Effector memory CD8-positive, alpha-beta T cell (primary cell): ENCODE measurements around the gene ZC3H7B.

Experiments
- ATAC-seq: fragments of 150-1000 bp; cut with Tn5 transposase; replicated peaks from 2 replicates; pipeline ENCODE4 v1.10.0; 2021; ENCODE audit warnings: mild to moderate bottlenecking, moderate library complexity
- DNase-seq, 3 experiments: peaks; one replicate each; pipeline ENCODE4 v3.0.0; 2021
- H3K27ac Mint-ChIP-seq, 2 donors: one replicate each; pipeline ENCODE4 v1.8.0; 2022; ENCODE audit warnings: mild to moderate bottlenecking in 2 of 2, mixed read lengths in 2 of 2, moderate library complexity in 2 of 2
- H3K27me3 Mint-ChIP-seq, 2 donors: one replicate each; pipeline ENCODE4 v1.8.0; 2022; ENCODE audit warnings: mixed read lengths in 2 of 2
- H3K36me3 Mint-ChIP-seq: one replicate; pipeline ENCODE4 v1.8.0; 2022; ENCODE audit warnings: mild to moderate bottlenecking, moderate library complexity, mixed read lengths; ENCODE audit not compliant: insufficient read depth
- H3K4me1 Mint-ChIP-seq, 2 donors: one replicate each; pipeline ENCODE4 v1.8.0; 2022; ENCODE audit warnings: low read depth in 2 of 2, mixed read lengths in 2 of 2
- H3K4me3 Mint-ChIP-seq, 2 donors: one replicate each; pipeline ENCODE4 v1.8.0; 2022; ENCODE audit warnings: mild to moderate bottlenecking in 2 of 2, mixed read lengths in 2 of 2, moderate library complexity in 2 of 2
- H3K9me3 Mint-ChIP-seq, 2 donors: one replicate each; pipeline ENCODE4 v1.8.0; 2022; ENCODE audit warnings: mixed read lengths in 2 of 2

Gene ZC3H7B

GRCh38 chr22:41296826-41297667 lies 4.3 kb upstream of the ZC3H7B start:
- Mint-ChIP-seq H3K4me1 (peaks cover 5 to 6% of the 10 kb centered on the region in 2 donors), H3K9me3 (no peaks in the 10 kb centered on the region), H3K36me3 (peaks cover 4% of the 10 kb centered on the region), H3K4me3 (no peak overlapping the region), H3K27me3 (no peaks in the 10 kb centered on the region), H3K27ac (peak overlapping the region in 1 of 2 donors; percentile 30)
- ATAC-seq = no peak
- no peak for DNase-seq

GRCh38 chr22:41300661-41301060 lies 664 bp upstream of the ZC3H7B start:
- DNase-seq (no peak), ATAC-seq (no peak)
- Mint-ChIP-seq H3K27me3 (no peaks in the 10 kb centered on the region), H3K36me3 (peaks cover 15% of the 10 kb centered on the region), H3K4me1 (peaks cover 22 to 29% of the 10 kb centered on the region in 2 donors), H3K9me3 (no peaks in the 10 kb centered on the region), H3K27ac (peak overlapping the region; percentile 88 to 90), H3K4me3 (peak overlapping the region; percentile 78 to 84)

GRCh38 chr22:41302021-41302767 lies 869 bp downstream of the ZC3H7B start:
- Mint-ChIP-seq H3K9me3 (no peaks in the 10 kb centered on the region), H3K27ac (peak overlapping the region; percentile 90 to 94), H3K4me1 (peaks cover 25 to 30% of the 10 kb centered on the region in 2 donors), H3K27me3 (no peaks in the 10 kb centered on the region), H3K4me3 (peak overlapping the region; percentile 78 to 84), H3K36me3 (peaks cover 19% of the 10 kb centered on the region)
- DNase-seq (peak in 1 of 3 experiments; percentile 5), ATAC-seq (no peak)

- H3K27ac Mint-ChIP-seq = peak overlapping the region; percentile 90 to 94
These were observed 1.5 kb downstream of the ZC3H7B start for GRCh38 chr22:41302811-41303210.

GRCh38 chr22:41305646-41306045 lies 4.3 kb downstream of the ZC3H7B start:
- Mint-ChIP-seq H3K36me3 (peaks cover 27% of the 10 kb centered on the region), H3K27me3 (no peaks in the 10 kb centered on the region), H3K27ac (peak overlapping the region; percentile 65 to 76), H3K4me3 (no peak overlapping the region), H3K9me3 (no peaks in the 10 kb centered on the region), H3K4me1 (peaks cover 36 to 44% of the 10 kb centered on the region in 2 donors)
- DNase-seq (no peak), ATAC-seq (no peak)

More at GRCh38 chr22:41302811-41303210, 1.5 kb downstream of the ZC3H7B start:
- H3K9me3 Mint-ChIP-seq = no peaks in the 10 kb centered on the region
- H3K4me3 Mint-ChIP-seq = peak overlapping the region; percentile 78 to 84
- H3K27me3 Mint-ChIP-seq = no peaks in the 10 kb centered on the region
- DNase-seq (no peak), ATAC-seq (no peak)
- H3K36me3 Mint-ChIP-seq = peaks cover 21% of the 10 kb centered on the region
- peaks cover 29 to 35% of the 10 kb centered on the region in 2 donors for H3K4me1 Mint-ChIP-seq

- ATAC-seq (no peak), DNase-seq (no peak)
- Mint-ChIP-seq H3K4me1 (peaks cover 31 to 42% of the 10 kb centered on the region in 2 donors), H3K36me3 (peaks cover 18% of the 10 kb centered on the region), H3K9me3 (no peaks in the 10 kb centered on the region), H3K4me3 (no peak overlapping the region), H3K27me3 (no peaks in the 10 kb centered on the region), H3K27ac (peak overlapping the region; percentile 19 to 87)
These were observed 6.7 kb downstream of the ZC3H7B start for GRCh38 chr22:41308054-41308453.

- H3K4me1 Mint-ChIP-seq = peaks cover 28 to 38% of the 10 kb centered on the region in 2 donors
- H3K9me3 Mint-ChIP-seq = no peaks in the 10 kb centered on the region
- ATAC-seq = no peak
- peak overlapping the region; percentile 10 to 87 for H3K27ac Mint-ChIP-seq
- no peaks in the 10 kb centered on the region for H3K27me3 Mint-ChIP-seq
- DNase-seq = no peak
- H3K4me3 Mint-ChIP-seq = no peak overlapping the region
- peaks cover 17% of the 10 kb centered on the region for H3K36me3 Mint-ChIP-seq
These were observed 7.2 kb downstream of the ZC3H7B start for GRCh38 chr22:41308544-41308947.

GRCh38 chr22:41310336-41310735 lies 9.0 kb downstream of the ZC3H7B start:
- H3K27ac Mint-ChIP-seq = no peak overlapping the region
- DNase-seq = no peak

GRCh38 chr22:41311487-41311886 lies 10.2 kb downstream of the ZC3H7B start:
- ATAC-seq = no peak
- DNase-seq = no peak
- Mint-ChIP-seq H3K9me3 (no peaks in the 10 kb centered on the region), H3K4me3 (no peak overlapping the region), H3K4me1 (peaks cover 18 to 28% of the 10 kb centered on the region in 2 donors), H3K27ac (peak overlapping the region in 1 of 2 donors; percentile 5), H3K27me3 (no peaks in the 10 kb centered on the region), H3K36me3 (peaks cover 16% of the 10 kb centered on the region)

More at GRCh38 chr22:41310336-41310735, 9.0 kb downstream of the ZC3H7B start:
- Mint-ChIP-seq H3K9me3 (no peaks in the 10 kb centered on the region), H3K36me3 (peaks cover 12% of the 10 kb centered on the region), H3K4me1 (peaks cover 22 to 26% of the 10 kb centered on the region in 2 donors), H3K4me3 (no peak overlapping the region), H3K27me3 (no peaks in the 10 kb centered on the region)
- ATAC-seq = no peak

GRCh38 chr22:41314821-41315220 lies 13.5 kb downstream of the ZC3H7B start:
- Mint-ChIP-seq H3K27me3 (no peaks in the 10 kb centered on the region), H3K27ac (no peak overlapping the region), H3K4me3 (no peak overlapping the region), H3K36me3 (peaks cover 16% of the 10 kb centered on the region), H3K9me3 (no peaks in the 10 kb centered on the region), H3K4me1 (peaks cover 7 to 18% of the 10 kb centered on the region in 2 donors)
- DNase-seq = no peak
- ATAC-seq = no peak

- DNase-seq (no peak), ATAC-seq (no peak)
- Mint-ChIP-seq H3K36me3 (peaks cover 18% of the 10 kb centered on the region), H3K9me3 (no peaks in the 10 kb centered on the region), H3K27ac (no peak overlapping the region), H3K27me3 (no peaks in the 10 kb centered on the region), H3K4me3 (no peak overlapping the region), H3K4me1 (peaks cover 7 to 20% of the 10 kb centered on the region in 2 donors)
These were observed 14.3 kb downstream of the ZC3H7B start for GRCh38 chr22:41315586-41315985.

GRCh38 chr22:41320416-41321240 lies 19.3 kb downstream of the ZC3H7B start:
- H3K4me1 Mint-ChIP-seq = peaks cover 3 to 22% of the 10 kb centered on the region in 2 donors
- H3K9me3 Mint-ChIP-seq = no peaks in the 10 kb centered on the region
- H3K27ac Mint-ChIP-seq = peak overlapping the region in 1 of 2 donors; percentile 66
- DNase-seq (no peak), ATAC-seq (no peak)
- no peaks in the 10 kb centered on the region for H3K27me3 Mint-ChIP-seq
- H3K4me3 Mint-ChIP-seq = no peak overlapping the region
- H3K36me3 Mint-ChIP-seq = peaks cover 41% of the 10 kb centered on the region
